WTC11 (cell line): ENCODE measurements around the gene PAX8. TPM values are rescaled to one million over a fixed set of nuclear protein-coding genes. Genes with fewer than 3 reads are reported as not detected.

Experiments
- ATAC-seq: fragments of 200-7000 bp; cut with Tn5 transposase; 2 replicates; pipeline ENCODE4 v1.10.0; 2021; ENCODE audit warnings: mild to moderate bottlenecking, moderate library complexity
- CTCF ChIA-PET: fragments of 300-600 bp; sonication (Branson Sonifier 250); formaldehyde crosslinking; loops from one replicate; lab custom pipeline; 2021; ENCODE audit warnings: antibody characterized with exemption; lab: Charles Lee
- POLR2A ChIA-PET: fragments of 350-600 bp; sonication (Branson Sonifier 250); formaldehyde crosslinking; loops from one replicate; lab custom pipeline; 2021; ENCODE audit warnings: antibody characterized with exemption; lab: Charles Lee
- DNase-seq: peaks from one replicate; pipeline ENCODE4 v3.0.0; 2021; ENCODE audit warnings: low spot score
- H3K27ac Mint-ChIP-seq: 2 replicates; pipeline ENCODE4 v1.8.0; 2021; ENCODE audit warnings: mixed read lengths
- H3K27me3 Mint-ChIP-seq: 2 replicates; pipeline ENCODE4 v1.8.0; 2021; ENCODE audit warnings: low read depth, mild to moderate bottlenecking, moderate library complexity, mixed read lengths
- H3K36me3 Mint-ChIP-seq: 2 replicates; pipeline ENCODE4 v1.8.0; 2021; ENCODE audit warnings: mixed read lengths
- H3K4me1 Mint-ChIP-seq: 2 replicates; pipeline ENCODE4 v1.8.0; 2022; ENCODE audit warnings: mixed read lengths
- H3K4me3 Mint-ChIP-seq: 2 replicates; pipeline ENCODE4 v1.8.0; 2021; ENCODE audit warnings: mild to moderate bottlenecking, moderate library complexity, mixed read lengths
- H3K9me3 Mint-ChIP-seq: 2 replicates; pipeline ENCODE4 v1.8.0; 2021; ENCODE audit warnings: mixed read lengths
- AFF4 ChIP-seq: sonication (generic); formaldehyde crosslinking; IDR thresholded peaks from 2 replicates; pipeline ENCODE4 v1.8.1; 2023; ENCODE audit warnings: mild to moderate bottlenecking, missing genetic modification reagents, borderline replicate concordance
- ATF3 ChIP-seq: sonication (generic); formaldehyde crosslinking; conservative IDR thresholded peaks from 2 replicates; pipeline ENCODE4 v1.8.1; 2022; ENCODE audit warnings: mild to moderate bottlenecking, missing genetic modification reagents
- E2F1 ChIP-seq: sonication (generic); formaldehyde crosslinking; IDR thresholded peaks from 2 replicates; pipeline ENCODE4 v1.8.0; 2022; ENCODE audit warnings: mild to moderate bottlenecking, missing genetic modification reagents
- E2F5 ChIP-seq: sonication (generic); formaldehyde crosslinking; IDR thresholded peaks from 2 replicates; pipeline ENCODE4 v1.8.1; 2022; ENCODE audit warnings: mild to moderate bottlenecking, moderate library complexity, missing genetic modification reagents
- ESRRA ChIP-seq: sonication (generic); formaldehyde crosslinking; IDR thresholded peaks from 2 replicates; pipeline ENCODE4 v1.8.1; 2022; ENCODE audit warnings: mild to moderate bottlenecking, missing genetic modification reagents, borderline replicate concordance
- ETV6 ChIP-seq: sonication (generic); formaldehyde crosslinking; IDR thresholded peaks from 2 replicates; pipeline ENCODE4 v1.8.1; 2022; ENCODE audit warnings: mild to moderate bottlenecking, missing genetic modification reagents
- FOXJ3 ChIP-seq: sonication (generic); formaldehyde crosslinking; IDR thresholded peaks from 2 replicates; pipeline ENCODE4 v1.9.0; 2021; ENCODE audit warnings: missing genetic modification reagents, mild to moderate bottlenecking, borderline replicate concordance
- FOXP1 ChIP-seq: sonication (generic); formaldehyde crosslinking; IDR thresholded peaks from 2 replicates; pipeline ENCODE4 v1.8.0; 2022; ENCODE audit warnings: missing genetic modification reagents, mild to moderate bottlenecking, moderate library complexity, borderline replicate concordance
- IRF1 ChIP-seq: sonication (generic); formaldehyde crosslinking; IDR thresholded peaks from 2 replicates; pipeline ENCODE4 v1.8.0; 2023; ENCODE audit warnings: missing genetic modification reagents
- MXD4 ChIP-seq: fragments of 250-450 bp; sonication (Bioruptor Pico); IDR thresholded peaks from 2 replicates; pipeline ENCODE4 v1.8.0; 2021; ENCODE audit warnings: mild to moderate bottlenecking, moderate library complexity, borderline replicate concordance
- NFATC4 ChIP-seq: fragments of 250-450 bp; sonication (Bioruptor Pico); IDR thresholded peaks from 2 replicates; pipeline ENCODE4 v1.9.0; 2021; ENCODE audit warnings: mild to moderate bottlenecking
- NFE2L1 ChIP-seq: sonication (generic); formaldehyde crosslinking; IDR thresholded peaks from 2 replicates; pipeline ENCODE4 v1.8.1; 2023; ENCODE audit warnings: missing genetic modification reagents
- ZNF219 ChIP-seq: sonication (generic); formaldehyde crosslinking; IDR thresholded peaks from 2 replicates; pipeline ENCODE4 v1.8.0; 2023; ENCODE audit warnings: missing genetic modification reagents, mild to moderate bottlenecking, borderline replicate concordance
- ZNF425 ChIP-seq: fragments of 250-450 bp; sonication (Bioruptor Pico); conservative IDR thresholded peaks from 2 replicates; pipeline ENCODE4 v1.9.0; 2021; ENCODE audit warnings: mild to moderate bottlenecking
- ZNF671 ChIP-seq: fragments of 250-450 bp; sonication (Bioruptor Pico); IDR thresholded peaks from 2 replicates; pipeline ENCODE4 v1.8.0; 2021; ENCODE audit warnings: mild to moderate bottlenecking
- total RNA-seq: library from RNA; stranded (reverse); gene quantifications from 3 replicates; pipeline ENCODE4 v1.2.3, GENCODE V29; 2021

The PAX8 gene
- total RNA-seq, 1 experiment from 2014 or later: 0.35 TPM

- no peak for TF ChIP-seq ESRRA (CRISPR knock-in tag)
- no peak for TF ChIP-seq ETV6 (CRISPR knock-in tag)
- TF ChIP-seq FOXJ3 (CRISPR knock-in tag): no peak
- no peak for TF ChIP-seq MXD4 (CRISPR knock-in tag)
- no peak for TF ChIP-seq FOXP1 (CRISPR knock-in tag)
- no peak for TF ChIP-seq ATF3 (CRISPR knock-in tag)
- TF ChIP-seq NFE2L1 (CRISPR knock-in tag): no peak
- no peak for TF ChIP-seq ZNF671 (CRISPR knock-in tag)
- no peak for TF ChIP-seq E2F5 (CRISPR knock-in tag)
- TF ChIP-seq IRF1: no peak
- TF ChIP-seq ZNF219 (CRISPR knock-in tag): no peak
- TF ChIP-seq NFATC4: no peak
- no peak for TF ChIP-seq E2F1 (CRISPR knock-in tag)
- TF ChIP-seq ZNF425 (CRISPR knock-in tag): no peak
- TF ChIP-seq AFF4 (CRISPR knock-in tag): no peak
- no peaks in the 10 kb centered on the region for H3K36me3 Mint-ChIP-seq
- H3K27ac Mint-ChIP-seq: no peak overlapping the region
- no peak for DNase-seq
- CTCF ChIA-PET: interaction anchor here (1.1 to 5.3 kb wide), 2 partner anchors 22 to 39 kb away, joined by 3 to 42 read pairs; no protein-coding TSS in a partner anchor
- no peaks in the 10 kb centered on the region for H3K9me3 Mint-ChIP-seq
- ATAC-seq: no peak
- H3K27me3 Mint-ChIP-seq: no peaks in the 10 kb centered on the region; the same call in 1 of the 2 replicates
- POLR2A ChIA-PET: no interaction called here
- H3K4me3 Mint-ChIP-seq: no peak overlapping the region
- peaks cover 28% of the 10 kb centered on the region for H3K4me1 Mint-ChIP-seq
These were observed 101.9 kb downstream of the PAX8 start for GRCh38 chr2:113176696-113177355.
